H7 (cell line): ENCODE results near the gene SIM2. TPM values are rescaled to one million over a fixed set of nuclear protein-coding genes. Genes with fewer than 3 reads are reported as not detected.

Experiments used
- DNase-seq: peaks from one replicate; pipeline ENCODE4 v3.0.0; 2012
- H3K27me3 ChIP-seq: 2 replicates; pipeline ENCODE4 v1.6.0; 2011; ENCODE audit warnings: mild to moderate bottlenecking, low read length; ENCODE audit not compliant: control insufficient read depth, insufficient read depth
- H3K36me3 ChIP-seq: replicated peaks from 2 replicates; pipeline ENCODE4 v1.5.1; 2011; ENCODE audit warnings: low read length; ENCODE audit not compliant: control insufficient read depth, insufficient read depth
- H3K4me3 ChIP-seq: 2 replicates; pipeline ENCODE4 v1.5.1; 2011; ENCODE audit warnings: low read depth, mild to moderate bottlenecking, control low read depth, low read length, moderate library complexity; ENCODE audit not compliant: insufficient read depth
- total RNA-seq: library from RNA; depleted of rRNA; stranded (reverse); fragments of >200 nt; shearing (Covaris generic); gene quantifications from 2 replicates; pipeline ENCODE4 v1.2.3, GENCODE V29; 2014

Gene SIM2
- total RNA-seq, 1 experiment from 2014 or later, result 0.07 TPM

DNA sequence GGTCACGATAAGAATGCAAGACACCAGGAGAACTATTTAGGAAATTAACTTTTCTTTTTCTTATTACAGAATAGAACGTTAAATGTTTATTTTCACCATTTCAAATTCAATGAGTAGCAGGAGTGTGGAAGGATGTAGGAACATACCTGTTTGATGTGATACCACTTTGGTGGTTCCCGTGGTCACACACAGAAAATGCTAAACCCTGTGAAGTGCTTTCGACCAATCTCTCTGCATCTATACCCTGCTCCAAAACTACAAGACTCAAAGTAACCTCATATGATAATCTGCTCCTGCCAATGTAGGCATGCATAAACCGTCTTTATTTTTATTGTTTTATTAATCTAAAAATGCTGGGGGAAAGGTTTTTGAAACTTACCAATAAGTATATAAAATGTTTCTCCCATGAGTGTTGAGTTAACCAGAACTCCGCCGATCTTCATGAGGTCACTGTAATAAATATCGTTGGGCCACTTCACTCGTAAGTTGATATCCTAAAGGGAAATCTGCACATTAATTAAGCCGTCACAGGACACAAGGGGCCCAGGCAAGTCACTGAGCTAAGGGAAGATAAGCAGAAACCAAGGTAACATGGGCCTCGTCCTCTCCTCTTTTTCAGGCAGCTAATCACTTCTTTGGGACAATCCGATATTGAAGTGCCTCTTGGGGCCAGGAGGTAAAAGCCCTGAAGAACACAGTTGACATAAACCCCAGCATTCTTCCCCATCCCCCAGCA, 60.6 kb downstream of the SIM2 start:
- H3K36me3 ChIP-seq, result no peaks in the 10 kb centered on the region
- DNase-seq, result no peak
- no peaks in the 10 kb centered on the region for H3K27me3 ChIP-seq
- no peak overlapping the region for H3K4me3 ChIP-seq

DNA sequence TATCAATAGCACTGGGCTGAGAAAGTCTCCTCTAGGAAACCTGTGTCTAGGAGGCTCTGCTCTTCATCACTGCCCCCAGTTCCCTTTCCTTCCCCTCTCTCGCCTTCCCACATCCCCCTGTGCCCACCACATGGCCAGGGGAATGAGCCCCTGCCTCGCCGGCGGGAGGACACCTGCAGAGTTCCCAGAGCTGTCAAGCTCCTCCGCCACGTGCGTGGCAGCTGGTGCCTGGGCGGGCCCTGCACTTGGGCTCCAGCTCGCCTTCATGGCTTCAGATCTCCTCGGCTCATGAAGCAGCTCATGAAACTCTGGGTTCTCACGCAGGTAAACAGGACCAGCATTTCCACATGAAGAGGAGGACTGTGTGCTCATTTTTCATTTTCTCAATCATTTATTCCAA, 62.8 kb downstream of the SIM2 start:
- no peak overlapping the region for H3K4me3 ChIP-seq
- no peak for DNase-seq
- H3K27me3 ChIP-seq, result no peaks in the 10 kb centered on the region
- H3K36me3 ChIP-seq, result no peaks in the 10 kb centered on the region

GRCh38 chr21:36762642-36763041, 63.7 kb downstream of the SIM2 start:
- Histone ChIP-seq H3K4me3 (no peak overlapping the region), H3K27me3 (no peaks in the 10 kb centered on the region), H3K36me3 (no peaks in the 10 kb centered on the region)
- no peak for DNase-seq

GRCh38 chr21:36763305-36763704, 64.4 kb downstream of the SIM2 start:
- H3K27me3 ChIP-seq, result no peaks in the 10 kb centered on the region
- no peak for DNase-seq
- H3K4me3 ChIP-seq, result no peak overlapping the region
- no peaks in the 10 kb centered on the region for H3K36me3 ChIP-seq

- H3K36me3 ChIP-seq, result no peaks in the 10 kb centered on the region
- no peaks in the 10 kb centered on the region for H3K27me3 ChIP-seq
- no peak overlapping the region for H3K4me3 ChIP-seq
- no peak for DNase-seq
These were observed 66.3 kb downstream of the SIM2 start for GRCh38 chr21:36765229-36765628.

- Histone ChIP-seq H3K36me3 (no peaks in the 10 kb centered on the region), H3K4me3 (no peak overlapping the region), H3K27me3 (no peaks in the 10 kb centered on the region)
- DNase-seq, result no peak
These were observed 67.6 kb downstream of the SIM2 start for GRCh38 chr21:36766511-36766910.

DNA sequence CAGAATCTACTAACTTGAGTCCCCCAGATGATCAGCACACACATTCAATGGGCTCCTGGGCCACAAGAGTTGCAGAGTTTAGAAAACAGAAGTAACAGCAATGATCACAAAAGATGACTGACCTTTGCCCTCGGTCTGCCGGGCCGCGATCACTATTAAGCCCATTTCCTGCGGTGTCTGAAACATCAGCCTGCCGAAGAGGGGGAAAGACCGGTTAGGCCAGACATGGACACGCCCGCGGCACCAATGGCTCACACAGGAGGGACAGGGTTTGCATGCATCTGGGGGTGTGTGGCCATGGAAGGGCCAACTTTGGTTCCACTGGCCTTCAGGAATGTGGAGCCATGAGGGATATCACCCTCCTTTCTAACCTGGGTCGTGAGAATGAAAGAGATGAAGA, 68.2 kb downstream of the SIM2 start:
- no peak overlapping the region for H3K4me3 ChIP-seq
- no peaks in the 10 kb centered on the region for H3K36me3 ChIP-seq
- no peak for DNase-seq
- H3K27me3 ChIP-seq, result no peaks in the 10 kb centered on the region

GRCh38 chr21:36768496-36768895, 69.6 kb downstream of the SIM2 start:
- no peaks in the 10 kb centered on the region for H3K36me3 ChIP-seq
- no peak for DNase-seq
- no peak overlapping the region for H3K4me3 ChIP-seq
- no peaks in the 10 kb centered on the region for H3K27me3 ChIP-seq

DNA sequence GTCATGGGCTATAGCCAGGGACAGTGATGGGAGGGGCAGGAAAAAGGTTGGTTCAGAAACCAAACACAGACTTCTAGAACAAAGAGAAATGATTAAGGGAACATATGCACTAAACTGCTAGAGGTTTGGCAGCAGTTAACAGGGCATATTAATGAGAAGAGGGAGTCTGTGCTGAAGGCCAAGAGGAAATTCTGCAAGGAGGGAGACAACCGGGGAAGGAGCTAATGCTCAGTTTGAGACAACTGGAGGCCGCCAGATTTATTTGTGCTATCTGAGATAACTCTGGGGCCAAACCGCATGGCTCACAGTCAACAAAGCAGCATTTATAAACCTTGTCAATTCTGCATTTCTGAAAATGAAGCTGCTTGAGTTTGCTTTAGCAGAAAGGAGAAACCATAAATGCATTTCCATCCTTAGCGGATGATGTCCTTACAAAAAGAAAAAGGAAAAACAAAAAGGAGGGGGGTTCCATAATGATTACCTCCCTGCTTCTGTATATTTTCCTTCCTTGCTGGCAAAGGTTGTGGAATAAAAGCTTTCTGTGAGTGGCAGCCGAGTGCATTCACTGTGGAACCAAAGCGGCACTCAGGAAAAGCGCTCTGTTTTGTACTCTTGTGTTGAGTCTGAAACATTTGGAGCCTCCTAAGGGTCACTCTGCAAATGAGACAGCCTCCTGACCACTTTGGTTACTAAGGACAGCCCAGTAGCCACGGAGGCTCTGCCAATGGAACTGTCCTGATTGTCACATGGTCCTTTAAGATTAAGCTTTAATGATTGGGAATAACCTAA, 70.3 kb downstream of the SIM2 start:
- no peak for DNase-seq
- no peaks in the 10 kb centered on the region for H3K27me3 ChIP-seq
- no peak overlapping the region for H3K4me3 ChIP-seq
- H3K36me3 ChIP-seq, result no peaks in the 10 kb centered on the region

- H3K36me3 ChIP-seq, result no peaks in the 10 kb centered on the region
These were observed 74.2 kb downstream of the SIM2 start for GRCh38 chr21:36773117-36773516.

DNA sequence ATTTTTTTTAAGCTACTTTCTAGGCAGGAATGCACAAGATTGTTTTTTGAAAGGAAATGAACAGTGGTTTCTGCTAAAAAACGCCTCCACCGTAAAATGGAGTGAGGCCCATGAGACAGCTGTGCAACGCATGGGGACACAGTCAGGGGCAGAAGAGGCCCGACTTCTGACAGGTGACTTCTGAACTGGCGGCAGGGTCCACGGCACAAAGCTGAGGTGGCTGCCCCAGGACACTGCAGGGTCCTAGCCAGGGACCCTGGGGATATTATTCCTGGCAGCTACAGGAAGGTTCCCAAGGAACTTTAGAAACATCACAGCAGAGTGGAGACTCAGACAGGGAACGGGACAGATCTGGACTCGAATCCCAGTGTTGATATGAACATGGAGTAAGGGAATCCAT, 75.1 kb downstream of the SIM2 start:
- Histone ChIP-seq H3K36me3 (no peaks in the 10 kb centered on the region), H3K4me3 (no peak overlapping the region), H3K27me3 (no peaks in the 10 kb centered on the region; the same call in 1 of the 2 replicates)
- DNase-seq, result no peak

More at GRCh38 chr21:36773117-36773516, 74.2 kb downstream of the SIM2 start:
- Histone ChIP-seq H3K27me3 (no peaks in the 10 kb centered on the region; the same call in 1 of the 2 replicates), H3K4me3 (no peak overlapping the region)
- DNase-seq, result no peak

GRCh38 chr21:36776981-36777617, 78.2 kb downstream of the SIM2 start:
- DNase-seq, result no peak
- no peaks in the 10 kb centered on the region for H3K36me3 ChIP-seq
- H3K4me3 ChIP-seq, result no peak overlapping the region
- no peaks in the 10 kb centered on the region; the same call in 1 of the 2 replicates for H3K27me3 ChIP-seq

GRCh38 chr21:36780861-36781260, 81.9 kb downstream of the SIM2 start:
- H3K36me3 ChIP-seq, result no peaks in the 10 kb centered on the region
- H3K4me3 ChIP-seq, result no peak overlapping the region
- DNase-seq, result no peak

GRCh38 chr21:36783612-36784374, 84.9 kb downstream of the SIM2 start:
- no peak for DNase-seq
- H3K36me3 ChIP-seq, result no peaks in the 10 kb centered on the region

More at GRCh38 chr21:36780861-36781260, 81.9 kb downstream of the SIM2 start:
- H3K27me3 ChIP-seq, result no peaks in the 10 kb centered on the region

More at GRCh38 chr21:36783612-36784374, 84.9 kb downstream of the SIM2 start:
- H3K27me3 ChIP-seq, result no peaks in the 10 kb centered on the region
- no peak overlapping the region for H3K4me3 ChIP-seq
